Muscle of back (tissue), 11 donors: ENCODE data around the gene CANX. TPM values are rescaled to one million over a fixed set of nuclear protein-coding genes. Genes with fewer than 3 reads are reported as not detected.
"Not testable (repeated sequence)": the region's sequence is repeated elsewhere in the genome, so short reads cannot be mapped to it uniquely, and the experiment has no call there.

Source experiments
- DNase-seq, 3 donors: peaks; one replicate each; pipeline versions ENCODE4 v3.0.0 to v3.0.0-alpha.2; 2013
- polyA plus RNA-seq, 10 donors: library from polyadenylated mRNA; unstranded; fragments of 120-200 nt; gene quantifications; one replicate each; pipeline ENCODE4 v1.2.1, GENCODE V29; 2013; ENCODE audit not compliant: insufficient read length in 10 of 10

Gene CANX
- polyA plus RNA-seq, 10 donors = 192 to 285 (median 237) TPM

DNA sequence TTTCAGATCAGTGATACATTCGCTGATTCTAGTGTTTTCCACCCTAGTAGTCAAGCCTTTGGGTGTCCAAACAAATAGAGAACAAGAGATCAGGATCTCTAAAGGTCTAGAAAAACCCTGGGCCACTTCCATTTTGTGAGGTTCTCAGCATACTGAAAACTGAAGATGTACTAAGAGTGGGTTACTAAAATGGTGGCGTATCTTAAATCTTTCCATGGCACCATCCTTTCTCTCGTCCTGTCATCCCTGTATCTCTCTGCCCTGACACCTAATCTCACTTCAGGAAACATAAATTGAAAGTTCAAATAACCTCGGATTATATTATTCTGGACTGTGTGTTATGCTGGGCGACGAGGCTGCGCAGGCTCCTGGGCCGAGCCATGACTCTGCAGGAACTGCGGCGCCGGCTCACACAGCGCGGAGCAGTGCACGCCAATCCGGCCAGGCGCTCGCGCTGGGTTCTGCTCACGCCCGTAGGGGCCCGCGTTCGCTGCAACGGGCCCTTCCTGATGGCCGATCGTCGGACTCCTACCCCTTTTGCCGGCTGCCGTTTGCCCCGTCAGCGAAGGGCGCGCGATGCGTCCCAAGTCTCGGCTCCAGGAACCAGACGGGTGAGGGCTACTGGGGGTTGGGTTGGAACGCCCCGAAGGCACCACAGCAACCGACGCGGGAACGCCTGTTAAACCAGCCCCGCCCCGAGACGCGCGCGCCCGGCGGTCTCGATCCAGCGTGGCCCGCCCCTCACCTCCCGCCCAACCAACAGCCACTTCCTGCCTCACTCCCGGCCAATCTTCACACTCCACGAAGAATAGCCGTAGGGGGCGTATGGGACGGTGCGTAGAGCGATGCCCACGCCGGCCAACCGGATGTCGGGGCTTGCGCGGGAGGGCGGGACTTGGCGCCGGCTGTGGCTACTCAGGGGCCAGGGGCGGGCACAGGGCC, 503 bp upstream of the CANX start:
- peak; percentile 99 to 100 (median 100) for DNase-seq

- DNase-seq = peak; percentile 12 to 54 (median 12)
Observed at GRCh38 chr5:179699616-179700237, 960 bp downstream of the CANX start.

DNA sequence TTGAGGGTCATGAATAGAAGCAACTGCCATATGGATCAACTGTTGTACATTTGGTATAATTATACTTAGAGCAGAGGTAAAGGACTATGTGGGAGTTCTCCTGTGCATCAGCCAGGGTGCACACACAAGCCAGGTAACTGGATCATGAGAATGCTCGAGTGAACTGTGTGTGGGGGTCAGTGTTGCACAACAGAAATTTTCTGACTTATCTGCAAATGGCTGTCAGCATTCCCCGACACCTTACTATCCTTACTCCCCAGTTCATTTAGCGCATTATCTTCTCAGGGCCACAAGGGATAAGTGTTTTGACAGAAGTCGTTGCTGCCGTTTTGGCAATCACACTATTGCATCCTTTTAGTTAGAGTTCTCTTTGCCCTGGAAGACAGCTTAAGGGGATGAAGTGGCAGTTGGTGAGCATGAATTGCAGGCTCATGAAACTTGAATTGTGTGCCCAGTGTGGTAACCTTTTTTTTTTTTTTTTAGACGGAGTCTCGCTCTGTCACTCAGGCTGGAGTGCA, 1.7 kb downstream of the CANX start:
- peak in 1 of 3 donors; percentile 9 for DNase-seq

- DNase-seq = no peak
Observed at GRCh38 chr5:179716286-179716685, 17.5 kb downstream of the CANX start.

DNA sequence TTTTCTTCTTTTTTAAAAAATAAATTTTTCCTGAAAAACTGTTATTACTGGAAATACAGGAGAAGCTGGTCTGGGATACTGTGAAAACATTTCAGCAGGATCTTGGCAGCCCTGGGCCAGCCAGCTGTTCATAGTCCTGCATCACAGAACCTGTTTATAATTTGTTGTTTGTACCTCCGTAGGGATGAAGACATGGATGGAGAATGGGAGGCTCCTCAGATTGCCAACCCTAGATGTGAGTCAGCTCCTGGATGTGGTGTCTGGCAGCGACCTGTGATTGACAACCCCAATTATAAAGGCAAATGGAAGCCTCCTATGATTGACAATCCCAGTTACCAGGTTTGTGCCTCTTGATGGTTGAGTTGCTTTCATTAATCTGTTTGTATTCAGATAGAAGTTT, 21.5 kb downstream of the CANX start:
- no peak for DNase-seq

DNA sequence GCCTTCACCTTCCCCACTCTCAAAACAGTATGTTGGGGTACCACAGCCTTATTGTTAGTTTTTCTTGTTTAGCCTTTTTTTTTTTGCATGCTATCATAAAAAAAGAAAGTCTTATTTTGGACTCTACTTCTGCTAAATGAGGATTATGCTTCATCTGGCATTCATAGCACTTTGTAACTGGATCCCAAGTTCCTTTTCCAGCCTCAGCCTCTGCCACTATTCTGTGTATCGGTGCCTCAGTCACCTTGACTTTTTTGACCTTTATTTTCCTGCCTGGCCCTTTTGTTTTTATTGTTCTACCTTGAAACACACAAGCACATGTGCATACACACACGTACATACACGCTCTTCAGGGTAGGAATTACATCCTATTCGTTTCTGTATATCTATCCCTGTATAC, 25.4 kb downstream of the CANX start:
- DNase-seq = no peak

GRCh38 chr5:179727106-179727505, 28.3 kb downstream of the CANX start:
- no peak for DNase-seq

DNA sequence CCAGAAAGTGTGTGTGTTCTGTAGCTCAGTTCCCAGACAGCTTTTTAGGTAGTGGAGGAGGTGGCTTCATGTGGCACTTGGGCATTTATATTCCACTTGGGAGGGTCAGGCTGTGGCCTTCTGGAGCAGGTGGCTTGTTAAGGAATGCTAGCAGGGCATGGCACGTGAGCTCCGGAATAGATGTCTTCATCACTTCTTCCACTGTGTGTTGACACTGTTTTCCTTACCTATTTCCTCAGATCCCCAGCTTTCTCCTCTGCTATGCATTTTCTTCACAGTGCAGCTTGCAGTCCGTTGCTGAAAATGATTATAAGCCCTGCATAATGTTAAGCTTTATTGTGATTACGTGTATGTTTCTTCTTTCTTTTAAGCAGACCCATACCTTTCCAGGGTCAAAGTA, 30.5 kb downstream of the CANX start:
- no peak for DNase-seq

DNA sequence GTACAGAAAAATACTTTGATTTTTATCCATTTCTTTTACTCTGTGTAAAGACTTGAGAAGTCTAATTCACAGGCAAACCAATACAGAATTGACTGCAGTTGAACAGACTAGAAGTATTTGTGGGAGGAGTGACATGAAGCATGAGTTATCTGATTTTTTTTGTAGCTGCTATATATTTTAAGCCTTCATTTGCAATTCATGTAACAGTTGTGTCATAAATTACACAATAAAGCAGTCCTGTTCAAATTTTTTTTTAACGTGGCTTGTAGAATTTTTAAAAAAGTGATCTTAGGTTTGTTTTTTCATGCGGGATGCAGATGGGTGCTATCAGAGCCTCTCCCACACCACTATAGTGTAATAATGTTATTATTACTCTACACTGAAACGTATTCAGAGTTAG, 31.0 kb downstream of the CANX start:
- DNase-seq = no peak

DNA sequence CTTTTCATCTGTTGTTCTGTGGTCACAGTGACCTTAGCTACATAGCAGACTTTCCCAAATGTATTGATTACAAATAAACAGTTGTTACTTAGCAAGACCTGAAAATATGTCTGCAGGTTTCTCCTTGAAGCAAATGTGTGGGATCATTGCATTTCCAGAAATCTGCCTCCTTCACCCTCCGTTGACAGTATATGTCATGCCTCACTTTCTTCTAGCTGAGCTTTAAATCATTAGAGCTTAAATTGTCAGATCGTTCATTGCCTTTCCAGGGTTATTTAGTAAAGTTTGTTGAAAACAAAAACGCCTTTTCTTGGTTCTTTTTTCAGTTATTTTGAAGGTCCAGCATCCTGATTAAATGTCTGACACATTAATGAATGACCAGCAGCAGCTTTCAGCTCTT, 31.6 kb downstream of the CANX start:
- no peak for DNase-seq

DNA sequence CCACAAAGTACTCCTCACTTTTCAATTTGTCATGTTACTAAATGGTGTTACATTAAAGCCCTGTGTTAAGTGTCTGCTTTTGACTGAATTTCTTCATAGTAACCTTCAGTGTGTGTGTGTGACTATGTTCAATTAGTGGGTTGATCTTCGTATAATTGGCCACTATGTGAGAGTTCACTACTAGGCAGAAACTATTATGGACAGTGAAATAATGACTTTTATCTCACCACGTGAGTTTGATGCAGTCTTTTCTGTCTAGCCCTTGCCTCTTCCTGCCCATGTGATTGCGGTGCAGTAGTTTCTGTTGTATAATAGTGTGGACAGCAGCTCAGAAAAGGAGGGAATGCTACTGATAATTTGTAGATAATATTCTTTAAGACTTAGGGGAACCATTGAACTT, 32.1 kb downstream of the CANX start:
- no peak for DNase-seq

DNA sequence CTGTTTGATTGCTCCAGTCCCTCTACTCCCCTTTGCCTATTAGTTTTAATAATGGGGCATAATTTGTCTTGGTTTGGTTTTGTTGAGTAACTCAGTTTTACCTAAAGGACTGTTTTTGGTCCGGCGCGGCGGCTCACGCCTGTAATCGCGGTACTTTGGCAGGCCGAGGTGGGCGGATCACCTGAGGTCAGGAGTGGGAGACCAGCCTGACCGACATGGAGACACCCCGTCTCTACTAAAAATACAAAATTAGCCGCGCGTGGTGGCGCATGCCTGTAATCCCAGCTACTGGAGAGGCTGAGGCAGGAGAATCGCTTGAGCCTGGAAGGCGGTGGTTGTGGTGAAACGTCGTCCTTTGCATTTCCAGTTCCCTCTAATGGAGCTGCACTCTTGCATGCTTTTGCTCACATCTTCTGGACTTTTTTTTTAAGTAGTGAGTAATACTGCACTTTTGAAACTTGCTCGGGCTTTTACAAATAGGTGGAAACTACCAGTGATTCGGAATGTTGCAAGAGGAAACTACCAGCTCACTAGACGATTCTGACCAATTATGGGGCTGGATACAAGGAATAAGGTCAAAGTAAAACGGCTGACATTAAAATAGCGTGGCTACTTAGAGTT, 33.1 kb downstream of the CANX start:
- no peak for DNase-seq

DNA sequence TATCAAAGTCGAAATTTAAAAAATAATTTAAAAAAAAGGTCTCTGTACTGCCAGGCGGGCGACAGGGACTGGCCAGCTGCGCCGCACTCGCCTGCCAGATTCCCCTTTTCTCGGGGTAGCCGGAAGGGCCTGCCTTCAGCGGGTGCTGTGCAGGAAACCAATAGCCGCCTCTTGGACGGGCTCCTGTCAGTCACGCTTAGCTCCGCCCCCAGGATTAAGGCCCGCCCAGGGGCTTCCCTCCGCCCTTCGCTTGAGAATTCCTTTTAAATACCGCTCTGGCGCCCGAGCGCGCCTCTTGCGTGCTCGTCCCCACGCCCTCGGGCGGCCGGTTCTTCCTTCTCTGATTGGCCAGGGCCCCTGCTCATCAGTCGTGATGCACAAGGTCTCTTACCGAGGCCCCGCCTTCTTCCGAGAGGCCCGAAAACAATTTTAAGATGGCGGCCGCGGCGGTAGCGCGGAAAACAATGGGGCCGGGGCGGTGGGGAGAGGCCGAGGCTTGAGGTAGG, 33.7 kb downstream of the CANX start, which contains the start of gene MAML1:
Gene MAML1, plus strand, starts transcription at position 411 of the 506 bp plus-strand sequence. CDS start 291 bp downstream, outside the sequence.
- peak; percentile 100 for DNase-seq

- DNase-seq = peak; percentile 14 to 82 (median 42)
Observed at GRCh38 chr5:179732918-179733771, 34.4 kb downstream of the CANX start.

DNA sequence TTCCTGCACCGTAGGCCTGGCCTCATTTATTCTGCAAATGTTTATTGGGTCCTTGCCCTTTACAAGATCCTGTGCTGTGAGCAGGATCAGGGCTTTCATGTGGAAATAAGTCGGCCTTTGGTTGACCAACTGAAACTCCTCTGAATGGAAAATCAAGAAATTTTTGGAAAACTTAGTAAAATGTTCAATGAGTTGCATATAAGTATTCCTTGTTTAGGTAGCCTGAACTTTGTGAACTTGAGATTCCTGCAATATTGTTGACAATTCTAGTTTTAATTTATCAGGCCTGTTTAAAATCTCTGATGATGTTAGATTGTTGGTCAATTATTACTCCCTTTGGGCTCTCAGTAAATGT, 35.0 kb downstream of the CANX start:
- no peak for DNase-seq

DNA sequence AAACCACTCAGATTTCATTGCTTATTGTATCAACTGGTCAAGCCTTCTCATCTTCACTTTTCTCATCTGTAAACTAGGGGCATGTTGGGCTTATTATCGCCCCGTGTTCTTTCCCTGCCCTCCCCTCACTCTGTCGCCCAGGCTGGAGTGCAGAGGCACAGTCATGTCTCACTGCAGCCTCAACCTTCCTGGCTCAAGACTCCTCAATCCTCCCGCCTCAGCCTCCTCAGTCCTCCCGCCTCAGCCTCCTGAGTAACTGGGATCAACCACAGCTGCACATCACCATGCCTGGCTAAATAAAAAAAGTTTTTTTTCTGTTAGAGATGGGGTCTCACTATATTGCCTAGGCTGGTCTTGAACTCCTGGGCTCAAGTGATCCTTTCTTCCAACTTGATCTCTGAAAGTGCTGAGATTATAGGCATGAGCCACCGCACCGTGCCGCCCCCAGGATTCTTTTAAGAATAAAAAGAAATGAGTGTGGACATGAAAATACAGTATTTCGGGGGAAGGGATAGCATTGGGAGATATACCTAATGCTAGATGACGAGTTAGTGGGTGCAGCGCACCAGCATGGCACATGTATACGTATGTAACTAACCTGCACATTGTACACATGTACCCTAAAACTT, 35.9 kb downstream of the CANX start:
- no peak for DNase-seq

DNA sequence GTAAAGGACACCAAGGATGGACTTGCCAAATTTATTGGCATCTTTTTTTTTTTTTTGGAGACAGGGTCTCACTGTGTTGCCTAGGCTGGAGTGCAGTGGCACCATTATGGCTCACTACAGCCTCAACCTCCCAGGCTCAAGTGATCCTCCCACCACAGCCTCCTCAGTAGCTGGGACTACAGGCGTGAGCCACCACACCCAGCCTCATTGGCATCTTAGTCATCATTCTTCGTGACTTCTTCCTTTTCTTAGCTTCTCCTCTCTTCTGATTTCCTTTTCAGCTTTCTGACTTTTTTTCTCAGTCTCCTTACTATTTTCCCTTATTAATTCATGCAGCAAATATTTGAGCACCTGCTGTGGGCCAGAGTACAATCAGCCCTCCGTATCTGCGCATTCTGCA, 40.0 kb downstream of the CANX start:
- no peak for DNase-seq

GRCh38 chr5:179744106-179744505, 45.3 kb downstream of the CANX start:
- not testable (repeated sequence) for DNase-seq

DNA sequence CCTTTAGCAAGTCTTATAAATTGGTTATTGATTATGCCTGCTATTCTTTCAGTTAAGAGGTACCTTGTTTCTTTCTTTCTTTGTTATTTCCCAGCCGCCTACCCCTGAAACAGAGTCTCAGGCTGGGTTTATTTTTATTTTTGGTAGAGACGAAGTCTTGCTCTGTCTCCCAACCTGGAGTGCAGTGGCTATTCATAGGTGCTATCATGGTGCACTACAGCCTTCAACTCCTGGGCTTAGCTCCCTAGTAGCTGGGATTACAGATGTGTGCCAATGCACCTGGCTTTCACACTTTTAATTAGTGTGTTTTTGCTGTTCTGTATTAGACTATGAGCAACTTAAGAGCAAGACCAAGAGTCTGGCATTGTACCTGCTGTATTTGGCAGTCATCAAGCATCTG, 48.1 kb downstream of the CANX start:
- no peak for DNase-seq

DNA sequence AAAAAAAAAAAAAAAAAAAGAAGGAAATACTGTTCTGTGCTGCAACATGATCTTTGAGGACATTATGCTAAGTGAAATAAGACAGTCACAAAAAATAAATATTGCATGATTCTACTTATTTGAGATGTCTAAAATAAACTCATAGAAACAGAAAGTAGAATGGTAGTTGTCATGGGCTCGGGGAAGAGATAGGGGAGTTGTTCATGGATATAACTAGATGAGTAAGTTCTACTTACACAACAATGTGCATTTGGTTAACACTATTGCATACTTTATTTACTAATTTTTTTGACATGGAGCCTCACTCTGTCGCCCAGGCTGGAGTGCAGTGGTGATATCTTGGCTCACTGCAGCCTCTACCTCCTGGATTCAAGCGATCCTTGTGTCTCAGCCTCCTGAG, 49.0 kb downstream of the CANX start:
- DNase-seq = no peak
